HepG2 (cell line): ENCODE data around the gene OR4D9. TPM values are rescaled to one million over a fixed set of nuclear protein-coding genes. Genes with fewer than 3 reads are reported as not detected.

ENCODE experiments used
- ATAC-seq: fragments of 200-7000 bp; cut with Tn5 transposase; 3 replicates; pipeline ENCODE4 v1.9.1; 2020; ENCODE audit warnings: mild to moderate bottlenecking, moderate library complexity
- BruUV-seq: library from RNA; stranded (reverse); fragments of 400-500 nt; replicated peaks from 2 replicates; lab custom pipeline; 2021; lab: Mats Ljungman, UMichigan
- CTCF ChIA-PET: fragments of 300-600 bp; formaldehyde crosslinking; extraction: SDS; loops from one replicate; lab custom pipeline; 2021; ENCODE audit warnings: low total read pairs, inconsistent platforms, low intra/inter-chr PET ratio; lab: Yijun Ruan, JAX
- POLR2A ChIA-PET: fragments of 350-600 bp; sonication (Branson Sonifier 250); formaldehyde crosslinking; loops from one replicate; lab custom pipeline; 2020; ENCODE audit warnings: antibody characterized with exemption, inconsistent platforms; lab: Yijun Ruan, JAX
- DNase-seq: peaks from one replicate; pipeline ENCODE4 v3.0.0-alpha.2; 2015; ENCODE audit warnings: low spot score
- FAIRE-seq: peaks from 3 replicates; lab custom pipeline; 2011; peaks lifted over from hg19 to GRCh38; lab: Jason Lieb, UNC
- H2AFZ ChIP-seq: one replicate; pipeline ENCODE4 v1.6.1; 2011; ENCODE audit warnings: low read length, inconsistent platforms
- H3K27ac ChIP-seq: fragments of 300-600 bp; 3 replicates; pipeline ENCODE4 v1.8.0; 2011; ENCODE audit warnings: mixed run types, mild to moderate bottlenecking, mixed read lengths, low read length, inconsistent platforms; ENCODE audit not compliant: insufficient read depth; ENCODE audit errors: extremely low read length
- H3K27me3 ChIP-seq, 2 experiments: fragments of 200-600 bp in 1 of 2; 2 replicates in 1 of 2; 3 replicates in 1 of 2; pipeline versions ENCODE4 v1.6.0 to v1.8.0; 2011; ENCODE audit warnings: low read length in 2 of 2, mild to moderate bottlenecking in 2 of 2, moderate library complexity in 2 of 2, inconsistent platforms in 1 of 2; ENCODE audit not compliant: insufficient read depth in 2 of 2, control insufficient read depth in 1 of 2
- H3K36me3 ChIP-seq, 2 experiments: fragments of 200-600 bp in 1 of 2; replicated peaks in 1 of 2; 2 replicates in 1 of 2; 3 replicates in 1 of 2; pipeline versions ENCODE4 v1.5.1 to v1.8.0; 2011; ENCODE audit warnings: low read length in 2 of 2, inconsistent platforms in 1 of 2; ENCODE audit not compliant: insufficient read depth in 2 of 2, control insufficient read depth in 1 of 2
- H3K4me1 ChIP-seq: 2 replicates; pipeline ENCODE4 v1.5.1; 2012; ENCODE audit warnings: low read length, inconsistent platforms; ENCODE audit not compliant: insufficient read depth
- H3K4me2 ChIP-seq: 2 replicates; pipeline ENCODE4 v1.6.0; 2011; ENCODE audit warnings: low read depth, low read length, inconsistent platforms
- H3K4me3 ChIP-seq, 3 experiments: fragments of 200-600 bp in 1 of 3; sonication (generic), shearing (Covaris generic) in 1 of 3; replicated peaks in 1 of 3; 2 replicates each; pipeline ENCODE4 v1.5.1; 2011 to 2016; ENCODE audit warnings: low read length in 3 of 3, inconsistent platforms in 2 of 3, low read depth in 2 of 3, mild to moderate bottlenecking in 2 of 3, control low read depth in 1 of 3, mixed read lengths in 1 of 3; ENCODE audit not compliant: insufficient read depth in 1 of 3
- H3K79me2 ChIP-seq: one replicate; pipeline ENCODE4 v1.6.1; 2011; ENCODE audit warnings: low read length, inconsistent platforms; ENCODE audit not compliant: insufficient read depth
- H3K9ac ChIP-seq: 2 replicates; pipeline ENCODE4 v1.6.0; 2011; ENCODE audit warnings: mild to moderate bottlenecking, low read depth, low read length, inconsistent platforms; ENCODE audit not compliant: insufficient read depth
- H3K9me3 ChIP-seq: 2 replicates; pipeline ENCODE4 v1.5.1; 2012; ENCODE audit warnings: mild to moderate bottlenecking, low read length
- H4K20me1 ChIP-seq: 2 replicates; pipeline ENCODE4 v1.6.0; 2011; ENCODE audit warnings: inconsistent platforms, mild to moderate bottlenecking, low read length, moderate library complexity; ENCODE audit not compliant: insufficient read depth
- KLF12 ChIP-seq: sonication (generic); formaldehyde crosslinking; IDR thresholded peaks from 2 replicates; pipeline ENCODE4 v1.4.0; 2020; ENCODE audit warnings: missing genetic modification reagents, borderline replicate concordance
- MIER3 ChIP-seq: IDR thresholded peaks from 2 replicates; pipeline ENCODE4 v1.6.1; 2016; ENCODE audit warnings: missing compliant biosample characterization, borderline replicate concordance
- TOE1 ChIP-seq: sonication (generic); formaldehyde crosslinking; IDR thresholded peaks from 2 replicates; pipeline ENCODE4 v1.4.0; 2020; ENCODE audit warnings: mild to moderate bottlenecking, missing genetic modification reagents
- ZNF850 ChIP-seq: sonication (generic); formaldehyde crosslinking; conservative IDR thresholded peaks from 2 replicates; pipeline ENCODE4 v1.9.0; 2021; ENCODE audit warnings: mild to moderate bottlenecking, missing genetic modification reagents
- WGBS: methylation state at CpG from one replicate; pipeline ENCODE4 v1.1.6; 2017; ENCODE audit warnings: low lambda C conversion rate; 5-methylcytosine and 5-hydroxymethylcytosine counted together
- in situ Hi-C: cut with HindIII; loops from 2 replicates; pipeline ENCODE4 v1.10.0; 2017; ENCODE audit warnings: low pct_unique_long_range_greater_than_20kb; ENCODE audit not compliant: extremely low pct_ligation_motif_present
- intact Hi-C: fragments of 100-400 bp; cut with micrococcal nuclease; formaldehyde crosslinking; loops from one replicate; pipeline ENCODE4 v1.10.0; 2022; ENCODE audit not compliant: unreplicated experiment
- polyA plus RNA-seq, 8 experiments: library from polyadenylated mRNA; depleted of rRNA in 3 of 8; stranded (reverse) in 7 of 8; unstranded in 1 of 8; fragments of >200 nt; fragmentation: Illumina TruSeq in 4 of 8; extraction: Trizol in 4 of 8; gene quantifications; 2 replicates each; pipeline versions ENCODE4 v1.2.1 to v1.2.3, GENCODE V29; 2011 to 2016; ENCODE audit warnings: low read depth in 4 of 8, missing spikeins in 1 of 8, mixed read lengths in 1 of 8; ENCODE audit not compliant: insufficient read depth in 1 of 8
- total RNA-seq, 5 experiments: library from RNA; depleted of rRNA; stranded (reverse); fragments of >200 nt; fragmentation: Illumina TruSeq; extraction: Trizol; gene quantifications; 2 replicates each; pipeline ENCODE4 v1.2.3, GENCODE V29; 2016; ENCODE audit warnings: low read depth in 1 of 5
- TF ChIP-seq, protein P1 (sequence below): sonication (generic); formaldehyde crosslinking; IDR thresholded peaks from 2 replicates; pipeline ENCODE4 v1.4.0; 2020; ENCODE audit warnings: low read depth, mild to moderate bottlenecking, missing genetic modification reagents
- TF ChIP-seq, protein P2 (sequence below): sonication (generic); formaldehyde crosslinking; IDR thresholded peaks from 2 replicates; pipeline ENCODE4 v1.9.0; 2022; ENCODE audit warnings: low read depth, missing genetic modification reagents
- TF ChIP-seq, protein P3 (sequence below): sonication (generic); formaldehyde crosslinking; IDR thresholded peaks from 2 replicates; pipeline ENCODE4 v1.5.1; 2020; ENCODE audit warnings: mild to moderate bottlenecking, missing genetic modification reagents, borderline replicate concordance
- TF ChIP-seq, protein P4 (sequence below): IDR thresholded peaks from 2 replicates; pipeline ENCODE4 v1.6.1; 2012; ENCODE audit warnings: low read depth, low read length, improper control_type of control experiment

The OR4D9 gene
- total and polyA plus RNA-seq, 2 of the 13 experiments (the other 11 are each of a cell fraction or from before 2014, with no cell fraction given) = not detected

DNA sequence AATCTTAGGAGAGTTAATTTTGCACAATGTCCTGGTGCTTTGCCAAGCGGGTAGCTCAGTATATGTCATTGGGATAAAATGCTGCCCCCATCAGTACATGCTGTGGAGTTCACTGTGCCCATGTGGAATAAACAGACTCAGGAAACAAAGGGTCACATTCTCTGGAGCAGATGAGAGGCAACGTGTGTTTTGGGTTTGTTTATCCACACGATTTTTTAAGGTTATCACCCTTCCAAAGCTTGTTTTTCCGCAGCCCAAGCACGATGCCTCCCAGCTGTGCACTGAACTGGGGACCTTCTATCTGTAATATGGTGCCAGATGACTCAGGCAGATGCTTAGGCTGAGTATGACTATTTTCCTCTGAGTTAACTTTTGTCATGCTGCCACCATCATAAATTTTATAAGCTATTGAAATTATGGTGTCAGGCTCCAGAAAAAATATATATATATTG lies 48.1 kb upstream of the OR4D9 start:
- H3K9ac ChIP-seq = no peak overlapping the region
- CTCF ChIA-PET = no interaction called here
- TF ChIP-seq, protein P1, sequence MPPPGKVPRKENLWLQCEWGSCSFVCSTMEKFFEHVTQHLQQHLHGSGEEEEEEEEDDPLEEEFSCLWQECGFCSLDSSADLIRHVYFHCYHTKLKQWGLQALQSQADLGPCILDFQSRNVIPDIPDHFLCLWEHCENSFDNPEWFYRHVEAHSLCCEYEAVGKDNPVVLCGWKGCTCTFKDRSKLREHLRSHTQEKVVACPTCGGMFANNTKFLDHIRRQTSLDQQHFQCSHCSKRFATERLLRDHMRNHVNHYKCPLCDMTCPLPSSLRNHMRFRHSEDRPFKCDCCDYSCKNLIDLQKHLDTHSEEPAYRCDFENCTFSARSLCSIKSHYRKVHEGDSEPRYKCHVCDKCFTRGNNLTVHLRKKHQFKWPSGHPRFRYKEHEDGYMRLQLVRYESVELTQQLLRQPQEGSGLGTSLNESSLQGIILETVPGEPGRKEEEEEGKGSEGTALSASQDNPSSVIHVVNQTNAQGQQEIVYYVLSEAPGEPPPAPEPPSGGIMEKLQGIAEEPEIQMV (CRISPR knock-in tag) = no peak
- TF ChIP-seq, all 625 proteins: peak for 0
- no peaks in the 10 kb centered on the region for H3K4me1 ChIP-seq
- no peaks in the 10 kb centered on the region for H4K20me1 ChIP-seq
- H3K79me2 ChIP-seq = no peaks in the 10 kb centered on the region
- no peak overlapping the region for H3K4me3 ChIP-seq
- H3K4me2 ChIP-seq = no peak overlapping the region
- BruUV-seq = no TSS peak
- FAIRE-seq = no peak
- in situ Hi-C loops (no loop called here), intact Hi-C loops (no loop called here)
- H3K27ac ChIP-seq = no peak overlapping the region
- ATAC-seq = no peak
- no peak for DNase-seq
- no peaks in the 10 kb centered on the region for H3K9me3 ChIP-seq
- no peaks in the 10 kb centered on the region for H3K36me3 ChIP-seq
- H3K27me3 ChIP-seq = peaks cover 0 to 4% of the 10 kb centered on the region in 2 experiments; a peak in 1 of 5 replicates
- POLR2A ChIA-PET = no interaction called here
- H2AFZ ChIP-seq = no peak overlapping the region
- 6% methylated on average over 5 of the region's 5 CpGs for WGBS

DNA sequence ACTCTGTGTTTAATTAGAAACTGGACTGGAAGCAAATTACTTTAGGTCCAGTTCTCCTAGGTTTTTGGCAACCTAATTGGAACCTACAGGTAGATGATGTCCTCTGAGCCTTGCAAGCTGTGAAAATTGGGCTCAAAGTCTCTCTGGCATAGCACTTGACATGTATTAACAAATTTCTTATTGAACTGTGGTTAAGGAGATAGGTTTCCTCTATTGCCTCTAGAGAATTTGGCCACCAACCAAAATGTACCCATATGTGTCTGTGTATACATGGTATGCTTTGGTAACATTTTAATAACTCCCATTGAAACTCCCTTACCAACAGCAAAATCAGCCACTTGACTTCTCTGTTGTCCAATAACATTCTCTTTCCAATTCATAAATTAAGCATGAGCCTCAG lies 38.3 kb upstream of the OR4D9 start, which contains the start of gene OR4D10:
TSS of gene OR4D10 (plus strand) at position 301 of the 400 bp plus-strand sequence. CDS start 4,115 bp downstream, outside the sequence.
- H3K79me2 ChIP-seq = no peaks in the 10 kb centered on the region
- ATAC-seq = no peak
- H3K9me3 ChIP-seq = no peaks in the 10 kb centered on the region
- H3K4me2 ChIP-seq = no peak within 1 kb of the TSS
- no TSS peak for BruUV-seq
- FAIRE-seq = no peak
- H3K27ac ChIP-seq = no peak within 1 kb of the TSS
- POLR2A ChIA-PET = no interaction called here
- intact Hi-C loops (no loop called here), in situ Hi-C loops (no loop called here)
- H4K20me1 ChIP-seq = no peaks in the 10 kb centered on the region
- H3K36me3 ChIP-seq = no peaks in the 10 kb centered on the region
- CTCF ChIA-PET = no interaction called here
- H3K4me1 ChIP-seq = no peaks in the 10 kb centered on the region
- H2AFZ ChIP-seq = no peak within 1 kb of the TSS
- H3K27me3 ChIP-seq = no peaks in the 10 kb centered on the region
- H3K4me3 ChIP-seq = no peak within 1 kb of the TSS
- H3K9ac ChIP-seq = no peak within 1 kb of the TSS
- DNase-seq = no peak
- TF ChIP-seq, protein P2, sequence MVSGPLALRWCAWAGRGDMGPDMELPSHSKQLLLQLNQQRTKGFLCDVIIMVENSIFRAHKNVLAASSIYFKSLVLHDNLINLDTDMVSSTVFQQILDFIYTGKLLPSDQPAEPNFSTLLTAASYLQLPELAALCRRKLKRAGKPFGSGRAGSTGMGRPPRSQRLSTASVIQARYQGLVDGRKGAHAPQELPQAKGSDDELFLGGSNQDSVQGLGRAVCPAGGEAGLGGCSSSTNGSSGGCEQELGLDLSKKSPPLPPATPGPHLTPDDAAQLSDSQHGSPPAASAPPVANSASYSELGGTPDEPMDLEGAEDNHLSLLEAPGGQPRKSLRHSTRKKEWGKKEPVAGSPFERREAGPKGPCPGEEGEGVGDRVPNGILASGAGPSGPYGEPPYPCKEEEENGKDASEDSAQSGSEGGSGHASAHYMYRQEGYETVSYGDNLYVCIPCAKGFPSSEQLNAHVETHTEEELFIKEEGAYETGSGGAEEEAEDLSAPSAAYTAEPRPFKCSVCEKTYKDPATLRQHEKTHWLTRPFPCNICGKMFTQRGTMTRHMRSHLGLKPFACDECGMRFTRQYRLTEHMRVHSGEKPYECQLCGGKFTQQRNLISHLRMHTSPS (CRISPR knock-in tag) = no peak
- TF ChIP-seq, protein P3, sequence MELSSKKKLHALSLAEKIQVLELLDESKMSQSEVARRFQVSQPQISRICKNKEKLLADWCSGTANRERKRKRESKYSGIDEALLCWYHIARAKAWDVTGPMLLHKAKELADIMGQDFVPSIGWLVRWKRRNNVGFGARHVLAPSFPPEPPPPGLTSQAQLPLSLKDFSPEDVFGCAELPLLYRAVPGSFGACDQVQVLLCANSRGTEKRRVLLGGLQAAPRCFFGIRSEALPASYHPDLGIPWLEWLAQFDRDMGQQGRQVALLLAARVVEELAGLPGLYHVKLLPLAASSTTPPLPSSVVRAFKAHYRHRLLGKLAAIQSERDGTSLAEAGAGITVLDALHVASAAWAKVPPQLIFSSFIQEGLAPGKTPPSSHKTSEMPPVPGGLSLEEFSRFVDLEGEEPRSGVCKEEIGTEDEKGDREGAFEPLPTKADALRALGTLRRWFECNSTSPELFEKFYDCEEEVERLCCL = no peak
- TF ChIP-seq ZNF850 (CRISPR knock-in tag) (no peak), KLF12 (CRISPR knock-in tag) (no peak), TOE1 (CRISPR knock-in tag) (no peak), MIER3 (no peak)
- TF ChIP-seq, protein P4, sequence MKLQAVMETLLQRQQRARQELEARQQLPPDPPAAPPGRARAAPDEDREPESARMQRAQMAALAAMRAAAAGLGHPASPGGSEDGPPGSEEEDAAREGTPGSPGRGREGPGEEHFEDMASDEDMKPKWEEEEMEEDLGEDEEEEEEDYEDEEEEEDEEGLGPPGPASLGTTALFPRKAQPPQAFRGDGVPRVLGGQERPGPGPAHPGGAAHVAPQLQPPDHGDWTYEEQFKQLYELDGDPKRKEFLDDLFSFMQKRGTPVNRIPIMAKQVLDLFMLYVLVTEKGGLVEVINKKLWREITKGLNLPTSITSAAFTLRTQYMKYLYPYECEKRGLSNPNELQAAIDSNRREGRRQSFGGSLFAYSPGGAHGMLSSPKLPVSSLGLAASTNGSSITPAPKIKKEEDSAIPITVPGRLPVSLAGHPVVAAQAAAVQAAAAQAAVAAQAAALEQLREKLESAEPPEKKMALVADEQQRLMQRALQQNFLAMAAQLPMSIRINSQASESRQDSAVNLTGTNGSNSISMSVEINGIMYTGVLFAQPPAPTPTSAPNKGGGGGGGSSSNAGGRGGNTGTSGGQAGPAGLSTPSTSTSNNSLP = no peak
